Dedifferentiated amniotic fluid mesenchymal stem cell (primary cell): ENCODE measurements around the gene ANKRD66.
"Not testable (repeated sequence)": the region's sequence is repeated elsewhere in the genome, so short reads cannot be mapped to it uniquely, and the experiment has no call there.

ENCODE experiments used
- DNase-seq: peaks from one replicate; pipeline ENCODE4 v3.0.0-alpha.2; 2016; ENCODE audit errors: extremely low spot score

The ANKRD66 gene

DNA sequence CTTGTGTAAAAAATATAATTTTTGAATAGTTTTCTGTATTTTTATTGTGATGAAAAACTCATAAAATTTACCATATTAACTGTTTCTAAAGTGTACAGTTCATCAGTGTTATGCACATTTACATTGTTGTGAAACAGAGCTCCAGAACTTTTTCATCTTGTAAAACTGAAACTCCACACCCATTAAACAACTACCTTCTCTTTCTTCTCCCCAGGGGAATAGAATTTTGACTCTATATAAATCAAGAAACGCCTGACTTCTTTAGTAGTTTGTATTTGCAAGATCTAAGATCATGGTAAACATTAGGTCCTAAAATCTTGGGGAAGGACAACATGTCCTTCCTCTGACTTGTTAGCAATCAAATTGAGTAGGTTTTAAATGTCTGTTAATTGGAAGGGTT lies 9.1 kb downstream of the ANKRD66 start:
- DNase-seq, result no peak

GRCh38 chr6:46756469-46757213 lies 9.9 kb downstream of the ANKRD66 start:
- DNase-seq, result no peak

DNA sequence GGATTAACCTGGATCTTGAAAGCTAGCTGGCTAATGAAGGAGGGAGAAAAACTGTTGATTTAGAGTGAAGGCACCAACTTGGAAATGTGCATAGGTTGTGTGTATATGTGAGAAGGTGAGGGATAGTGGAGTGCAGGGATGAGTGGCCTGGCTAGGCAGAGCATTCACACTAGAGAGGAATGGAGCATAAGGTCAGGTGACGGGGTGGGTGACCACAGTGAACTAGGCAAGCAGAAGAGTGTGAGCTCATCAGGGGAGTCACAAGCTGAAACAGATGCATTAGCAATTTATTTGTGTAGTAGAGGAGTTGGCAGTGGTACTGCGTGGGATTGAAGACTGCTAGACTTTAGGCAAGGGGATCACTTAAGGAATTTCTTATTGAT lies 10.5 kb downstream of the ANKRD66 start:
- no peak for DNase-seq

- DNase-seq, result no peak
These were observed 12.4 kb downstream of the ANKRD66 start for GRCh38 chr6:46758960-46759753.

GRCh38 chr6:46760925-46761324 lies 14.2 kb downstream of the ANKRD66 start:
- no peak for DNase-seq

- no peak for DNase-seq
These were observed 16.7 kb downstream of the ANKRD66 start for GRCh38 chr6:46763466-46763865.

DNA sequence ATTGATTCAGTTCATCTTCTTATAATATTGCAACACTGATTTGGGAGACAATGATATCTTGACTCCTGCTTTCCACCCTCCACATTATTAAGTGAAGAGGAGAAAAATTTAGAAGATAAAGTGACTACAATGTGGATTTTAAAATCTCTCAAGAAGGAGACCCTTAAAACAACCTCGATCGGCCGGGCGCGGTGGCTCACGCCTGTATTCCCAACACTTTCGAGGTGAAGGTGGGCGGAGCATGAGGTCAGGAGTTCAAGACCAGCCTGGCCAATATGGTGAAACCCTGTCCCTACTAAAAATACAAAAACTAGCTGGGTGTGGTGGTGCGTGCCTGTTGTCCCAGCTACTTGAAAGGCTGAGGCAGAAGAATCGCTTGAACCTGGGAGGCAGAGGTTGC lies 17.5 kb downstream of the ANKRD66 start:
- DNase-seq, result not testable (repeated sequence)

GRCh38 chr6:46764961-46765360 lies 18.2 kb downstream of the ANKRD66 start:
- no peak for DNase-seq

GRCh38 chr6:46772016-46772415 lies 25.3 kb downstream of the ANKRD66 start:
- no peak for DNase-seq

DNA sequence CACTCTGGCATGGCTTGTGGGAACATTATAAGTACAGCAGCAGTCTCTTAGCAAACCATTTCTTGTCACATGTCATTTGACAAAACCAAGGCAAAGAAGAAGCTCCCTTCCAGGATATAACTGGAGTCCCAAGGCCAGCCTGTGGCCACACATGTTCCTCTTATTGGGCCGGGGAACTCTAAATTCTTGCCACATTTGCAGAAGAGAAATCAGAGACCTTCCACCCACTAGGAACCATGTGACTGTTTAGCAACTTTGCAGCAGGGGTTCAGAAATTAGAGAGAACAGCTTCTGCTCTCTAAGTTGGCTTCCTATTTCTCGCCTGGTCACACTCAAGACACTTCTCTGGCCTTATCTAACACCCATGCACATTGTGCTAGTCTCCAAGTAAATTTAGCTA lies 26.0 kb downstream of the ANKRD66 start:
- no peak for DNase-seq

DNA sequence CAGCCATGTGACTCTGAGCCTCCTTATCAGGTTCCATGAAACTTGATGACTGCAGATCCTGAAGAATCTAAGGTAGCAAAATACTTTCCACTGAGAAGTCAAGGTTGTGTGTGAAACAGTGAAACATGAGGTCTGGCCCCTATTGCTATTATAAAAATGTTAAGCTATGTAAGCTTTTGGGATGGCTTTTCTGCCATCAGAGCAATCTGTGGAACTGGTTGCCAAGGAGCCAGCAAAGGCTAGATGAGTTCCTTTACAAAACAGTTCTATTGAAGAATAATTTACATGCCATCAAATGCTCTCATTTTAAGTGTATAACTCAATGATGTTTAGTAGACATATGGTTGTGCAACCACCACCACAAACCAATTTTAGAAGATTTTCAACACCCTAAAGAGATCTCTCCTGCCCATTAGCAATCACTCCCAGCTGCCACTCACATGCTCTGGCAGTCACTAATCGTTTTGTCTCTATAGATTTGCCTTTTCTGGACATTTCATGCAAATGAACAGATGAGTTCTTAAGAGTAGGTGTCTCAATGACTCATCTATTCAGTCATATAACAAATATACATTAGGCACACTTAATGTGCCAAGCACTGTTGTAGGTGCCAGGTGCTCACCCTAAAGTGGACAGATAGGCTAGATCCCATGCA lies 26.6 kb downstream of the ANKRD66 start:
- no peak for DNase-seq

DNA sequence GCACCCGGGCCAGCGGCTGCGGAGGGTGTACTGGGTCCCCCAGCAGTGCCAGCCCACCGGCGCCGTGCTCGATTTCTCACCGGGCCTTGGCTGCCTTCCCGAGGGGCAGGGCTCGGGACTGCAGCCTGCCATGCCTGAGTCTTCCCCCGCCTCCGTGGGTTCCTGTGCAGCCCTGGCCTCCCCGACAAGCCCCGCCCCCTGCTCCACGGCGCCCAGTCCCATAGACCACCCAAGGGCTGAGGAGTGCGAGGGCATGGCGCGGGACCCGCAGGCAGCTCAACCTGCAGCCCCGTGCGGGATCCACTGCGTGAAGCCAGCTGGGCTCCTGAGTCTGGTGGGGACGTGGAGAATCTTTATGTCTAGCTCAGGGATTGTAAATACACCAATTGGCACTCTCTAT lies 28.0 kb downstream of the ANKRD66 start:
- DNase-seq, result not testable (repeated sequence)

DNA sequence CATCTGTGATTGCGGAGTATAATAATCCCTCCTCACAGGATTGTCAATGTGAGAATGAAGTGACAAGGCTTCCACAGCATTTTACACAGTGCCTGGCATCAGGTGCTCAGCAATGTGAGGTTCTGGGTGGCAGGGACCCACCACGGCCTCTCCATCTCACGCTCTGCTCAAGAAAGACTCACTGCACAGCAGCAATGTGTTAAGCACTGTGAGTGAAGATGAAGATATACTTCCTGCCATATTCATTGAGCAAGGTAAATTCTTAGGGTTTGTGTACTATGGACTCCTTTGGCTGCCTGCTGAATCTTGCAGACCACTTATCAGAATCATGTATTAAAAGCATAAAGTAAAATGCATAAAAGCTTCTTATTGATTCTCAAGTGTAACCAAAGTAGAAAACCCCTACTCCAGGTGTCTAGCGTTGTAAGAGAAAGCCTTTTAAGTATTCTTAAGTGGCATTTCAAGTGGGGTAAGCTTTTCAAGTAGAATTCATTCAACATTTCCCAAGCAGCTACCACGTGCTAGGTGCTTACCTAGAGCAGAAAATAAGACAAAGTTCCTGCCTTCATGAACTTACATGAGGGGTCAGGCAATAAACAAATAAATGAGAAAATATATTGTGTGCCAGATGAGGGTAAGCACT lies 29.5 kb downstream of the ANKRD66 start:
- no peak for DNase-seq

DNA sequence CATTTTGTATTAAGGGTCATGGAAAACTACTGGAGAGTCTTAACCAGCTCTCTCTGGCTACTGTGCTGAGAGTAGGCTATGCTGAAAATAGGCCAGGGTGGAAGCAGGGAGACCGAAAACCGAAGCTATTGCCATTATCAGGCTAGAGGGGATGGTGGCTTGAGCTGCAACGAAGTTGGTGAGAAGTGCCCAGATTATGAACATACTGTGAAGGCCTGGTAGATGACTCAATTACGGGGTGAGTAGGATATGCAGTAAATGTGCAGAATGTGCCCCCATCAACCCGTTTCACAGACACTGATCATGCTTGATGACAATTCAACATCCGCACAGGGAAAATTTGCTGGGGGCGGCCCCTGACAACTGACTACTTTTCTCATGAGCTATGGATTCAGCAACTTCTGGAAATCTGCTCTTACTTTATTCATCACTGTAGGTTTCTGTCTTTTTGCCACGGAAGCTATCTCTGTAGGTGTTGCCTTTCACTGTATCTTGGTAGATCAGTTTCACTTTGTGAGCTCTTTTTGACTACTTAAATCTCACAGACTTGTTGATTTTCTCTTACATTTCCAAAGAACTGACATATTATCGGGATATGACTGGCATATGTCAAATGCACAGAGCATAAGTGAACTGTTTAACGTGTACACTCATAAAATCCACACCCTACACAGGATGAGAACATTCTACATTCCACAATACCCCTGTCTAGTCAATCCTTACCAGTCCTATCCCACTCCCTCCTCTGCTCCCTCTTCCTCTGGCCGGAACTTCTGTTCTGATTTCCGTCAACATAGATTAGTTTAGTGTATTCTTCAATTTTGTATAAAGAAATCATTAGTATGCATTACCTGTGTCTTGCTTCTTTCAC lies 31.0 kb downstream of the ANKRD66 start:
- no peak for DNase-seq

- peak; percentile 85 for DNase-seq
These were observed 35.0 kb downstream of the ANKRD66 start for GRCh38 chr6:46781478-46782378.

GRCh38 chr6:46784535-46784934 lies 37.8 kb downstream of the ANKRD66 start:
- no peak for DNase-seq

DNA sequence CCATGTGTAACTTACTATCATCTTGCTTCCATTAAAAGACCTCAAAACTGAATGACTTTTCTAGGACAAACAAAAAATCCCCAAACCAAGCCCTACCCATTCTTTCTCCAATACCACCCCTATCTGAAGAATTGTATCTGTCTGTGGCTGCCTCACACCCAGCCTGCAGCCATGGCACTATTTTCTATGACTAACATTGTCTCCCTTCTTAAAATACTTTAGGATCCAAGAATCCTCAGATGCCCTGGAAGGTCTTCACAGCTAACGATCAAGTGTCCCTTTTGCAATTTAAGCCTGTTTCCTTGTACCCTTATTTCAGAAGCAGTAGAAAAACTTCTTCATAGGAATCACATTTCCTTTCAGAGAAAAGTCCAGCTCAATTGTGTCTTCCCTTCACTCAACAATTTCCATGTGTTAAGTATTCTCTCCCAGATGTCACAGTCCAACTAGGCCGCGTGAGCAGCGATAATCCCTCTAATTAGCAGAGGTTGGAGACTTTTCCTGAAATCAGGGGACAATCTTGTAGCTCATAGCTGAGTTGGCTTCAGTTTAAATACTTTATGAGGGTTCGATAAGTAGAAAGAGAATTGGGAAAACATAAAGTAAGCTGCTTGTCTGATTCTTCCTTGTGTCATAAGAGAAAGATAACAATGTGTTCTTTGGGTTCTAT lies 41.3 kb downstream of the ANKRD66 start:
- DNase-seq, result no peak

- no peak for DNase-seq
These were observed 42.1 kb downstream of the ANKRD66 start for GRCh38 chr6:46788791-46789190.
